GM20431 (cell line): ENCODE measurements around the gene HMGXB3.

ENCODE experiments used
- in situ Hi-C: fragments of 300-500 bp; cut with MseI, MboI; formaldehyde crosslinking; loops from one replicate; pipeline ENCODE4 v1.15.0; 2020; ENCODE audit warnings: low sequenced_read_pairs; ENCODE audit not compliant: unreplicated experiment

HMGXB3 gene

GRCh38 chr5:150000256-150000989, at the start of gene HMGXB3, which contains the start of gene TIGD6:
HMGXB3 (plus strand) TSS chr5:150000739; CDS start chr5:150004853, 4,114 bp downstream.
TIGD6 (minus strand) TSS chr5:150000654; CDS start chr5:149996348, 4,306 bp downstream.
- in situ Hi-C loops, result no loop called here

DNA sequence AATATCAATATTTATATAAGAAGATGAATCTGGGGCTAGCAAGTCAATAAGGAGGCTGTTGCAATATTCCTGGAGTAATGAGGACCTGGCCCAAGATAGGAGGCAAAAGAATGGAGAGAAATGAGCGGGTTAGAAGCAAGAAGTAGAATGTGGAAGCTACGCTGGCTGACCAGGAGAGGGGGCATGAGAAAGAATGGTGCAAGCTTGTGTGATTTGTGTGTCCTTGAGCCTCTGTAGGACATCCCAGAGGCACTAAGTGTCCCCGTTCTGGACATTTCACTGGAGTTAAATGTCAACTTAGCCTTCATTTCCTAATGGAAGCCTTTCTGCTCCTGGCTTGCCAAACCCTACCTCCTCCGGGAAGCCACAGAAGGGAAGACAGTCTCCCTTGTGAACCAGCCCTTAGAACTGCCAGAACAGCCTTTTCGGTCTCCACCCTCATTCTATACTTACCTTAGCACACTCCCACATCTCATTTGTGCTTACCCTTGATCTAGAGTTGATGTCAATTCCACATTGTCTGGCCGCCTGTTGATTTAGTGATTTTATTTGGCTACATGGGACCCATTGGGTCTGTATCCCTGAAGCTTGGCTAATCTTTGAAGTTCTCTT, 49.3 kb upstream of the HMGXB3 start:
- in situ Hi-C loops, result no loop called here

GRCh38 chr5:149953436-149954121, 47.0 kb upstream of the HMGXB3 start:
- in situ Hi-C loops, result no loop called here

DNA sequence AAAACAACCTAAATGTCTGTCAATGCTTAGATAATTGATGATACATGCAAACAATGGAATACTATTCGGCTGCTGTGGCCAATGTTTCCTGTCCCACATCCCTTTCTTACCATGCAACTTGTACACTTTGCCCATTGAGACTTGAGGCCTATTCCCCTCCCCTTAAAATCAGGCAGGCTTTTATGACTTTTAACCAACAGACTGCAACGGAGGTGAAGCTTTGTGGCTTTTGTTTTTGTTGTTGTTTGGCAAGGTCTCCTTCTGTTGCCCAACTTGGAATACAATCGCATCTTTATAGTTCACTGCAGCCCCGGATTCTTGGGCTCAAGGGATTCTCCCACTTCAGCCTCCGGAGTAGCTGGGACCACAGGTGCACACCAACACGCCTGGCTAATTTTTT, 45.7 kb upstream of the HMGXB3 start:
- in situ Hi-C loops, result no loop called here

DNA sequence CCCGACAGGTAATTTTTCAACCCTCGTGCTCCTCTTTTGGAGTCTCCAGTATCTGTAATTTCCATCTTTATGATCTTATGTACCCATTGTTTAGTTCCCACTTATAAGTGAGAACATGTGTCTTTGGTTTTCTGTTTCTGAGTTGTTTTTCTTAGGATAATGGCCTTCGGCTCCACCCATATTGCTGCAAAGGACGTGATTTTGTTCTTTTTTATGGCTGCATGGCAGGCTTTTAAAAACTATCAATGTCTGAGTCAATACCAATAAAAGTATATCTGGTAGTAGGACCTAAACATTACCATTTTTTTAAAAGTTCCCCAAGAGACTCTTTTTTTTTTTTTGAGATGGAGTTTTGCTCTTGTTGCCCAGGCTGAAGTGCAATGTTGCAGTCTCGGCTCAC, 43.9 kb upstream of the HMGXB3 start:
- in situ Hi-C loops, result no loop called here

DNA sequence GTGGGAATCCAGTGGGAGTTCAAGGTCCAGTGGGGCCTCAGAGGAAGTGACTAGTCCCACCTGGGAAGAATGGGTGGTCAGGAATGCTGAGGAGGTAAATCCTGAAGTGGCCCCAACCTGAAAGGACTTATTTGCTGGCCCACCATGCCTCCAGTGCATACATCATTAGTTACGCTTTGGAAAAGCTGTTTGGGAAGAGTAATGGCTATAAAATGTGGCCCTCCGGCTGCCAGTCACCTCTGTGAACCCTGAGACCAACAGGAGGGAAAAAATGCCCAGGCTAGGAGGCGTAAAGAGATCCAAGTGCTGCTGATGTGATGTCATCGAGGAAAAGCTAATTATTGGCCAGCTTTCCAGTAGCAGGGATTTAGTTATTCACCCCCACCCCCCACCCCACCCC, 42.7 kb upstream of the HMGXB3 start:
- in situ Hi-C loops, result no loop called here

GRCh38 chr5:149959406-149960236, 40.9 kb upstream of the HMGXB3 start:
- in situ Hi-C loops, result no loop called here

DNA sequence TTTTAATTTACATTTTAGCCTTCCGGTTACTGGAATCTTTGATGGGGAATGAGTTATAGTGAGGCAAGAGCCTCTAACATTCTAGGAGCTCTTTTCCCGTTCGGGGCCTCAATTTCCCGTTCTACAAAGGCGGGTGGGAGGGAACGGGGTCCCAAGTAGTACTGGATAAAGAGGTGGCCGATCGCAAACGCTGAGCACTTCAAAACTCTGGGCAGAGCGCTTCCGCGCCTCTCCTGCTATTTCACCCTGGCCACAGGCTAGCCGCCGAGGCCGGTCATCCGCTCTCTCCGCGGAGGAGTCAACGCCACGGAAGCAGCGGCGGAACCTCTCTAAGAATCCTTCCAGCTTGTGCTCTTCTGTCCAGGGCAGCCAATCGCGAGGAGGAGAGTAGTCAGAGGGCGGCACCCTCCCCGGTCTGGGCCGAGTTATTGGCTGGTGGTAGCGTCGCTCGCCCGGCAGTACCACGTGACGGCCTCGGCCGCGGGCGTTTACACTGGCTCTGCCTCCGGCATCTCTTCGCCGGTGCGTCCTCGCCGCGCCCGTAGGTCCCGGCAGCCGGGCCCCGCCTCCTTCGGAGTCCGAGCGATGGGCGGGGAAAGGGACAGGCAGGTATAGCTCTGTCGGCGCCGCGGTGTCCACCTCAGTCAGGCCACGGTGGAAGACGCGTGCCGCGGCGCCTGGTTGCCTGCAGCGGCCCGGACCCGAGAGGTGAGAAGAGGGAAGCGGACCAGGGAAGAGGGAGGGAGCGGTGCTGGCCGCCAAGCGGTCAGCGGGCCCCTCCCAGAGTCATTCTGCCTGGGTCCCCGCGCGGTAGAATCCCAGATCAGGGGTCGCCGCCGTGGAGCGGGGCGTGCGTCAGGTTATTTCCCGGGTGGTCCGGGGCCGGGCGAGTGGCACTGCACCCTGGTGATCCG, 40.0 kb upstream of the HMGXB3 start, which contains the start of gene SLC26A2:
Gene SLC26A2, plus strand, starts transcription at position 487 of the 914 bp plus-strand sequence. CDS start 16,895 bp downstream, outside the sequence.
- in situ Hi-C loops, result no loop called here

DNA sequence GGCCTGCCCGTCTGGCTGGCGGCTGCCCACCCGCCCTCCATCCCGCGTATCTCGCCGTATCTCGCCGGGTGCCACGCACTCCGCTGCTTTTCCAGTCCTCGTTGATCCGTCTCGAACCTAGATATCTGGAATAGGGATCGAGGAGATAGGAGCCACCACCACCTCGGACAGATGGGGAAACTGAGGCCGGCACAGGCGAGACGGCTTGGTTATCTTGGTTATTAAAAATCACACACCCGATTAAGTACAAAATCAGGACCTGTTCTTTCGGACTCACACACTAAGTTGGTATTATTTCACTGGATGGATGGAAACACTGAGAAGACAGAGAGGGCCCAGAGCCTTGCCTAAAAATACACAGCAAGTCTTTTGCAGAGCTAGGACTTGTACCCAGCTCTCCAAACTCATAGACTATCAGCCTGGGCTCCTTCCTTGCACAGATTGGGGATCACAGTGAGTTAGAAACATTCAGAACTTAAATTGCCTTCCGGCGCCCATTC, 39.3 kb upstream of the HMGXB3 start:
- in situ Hi-C loops, result no loop called here

- in situ Hi-C loops, result no loop called here
Measured at GRCh38 chr5:149961957-149962409, 38.6 kb upstream of the HMGXB3 start.

- in situ Hi-C loops, result no loop called here
Measured at GRCh38 chr5:149962601-149963300, 37.8 kb upstream of the HMGXB3 start.

DNA sequence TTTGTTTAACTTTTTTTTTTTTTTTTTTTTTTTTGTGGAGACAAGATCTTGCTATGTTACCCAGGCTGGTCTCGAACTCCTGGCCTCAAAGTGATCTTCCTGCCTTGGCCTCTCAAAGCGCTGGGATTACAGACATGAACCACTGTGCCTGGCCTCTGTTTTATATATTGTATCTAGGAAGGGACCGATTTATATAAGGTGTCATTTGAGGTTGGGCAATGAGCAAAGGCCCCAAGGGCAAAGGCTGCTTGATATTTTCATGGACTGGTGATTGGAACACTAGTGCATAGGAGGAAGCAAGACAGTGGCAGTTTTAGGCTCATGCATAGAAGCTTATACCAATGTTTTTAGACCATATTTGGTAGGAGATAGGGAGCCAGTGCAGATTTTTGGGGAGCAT, 36.8 kb upstream of the HMGXB3 start:
- in situ Hi-C loops, result no loop called here

- in situ Hi-C loops, result no loop called here
Measured at GRCh38 chr5:149966946-149967345, 33.6 kb upstream of the HMGXB3 start.

DNA sequence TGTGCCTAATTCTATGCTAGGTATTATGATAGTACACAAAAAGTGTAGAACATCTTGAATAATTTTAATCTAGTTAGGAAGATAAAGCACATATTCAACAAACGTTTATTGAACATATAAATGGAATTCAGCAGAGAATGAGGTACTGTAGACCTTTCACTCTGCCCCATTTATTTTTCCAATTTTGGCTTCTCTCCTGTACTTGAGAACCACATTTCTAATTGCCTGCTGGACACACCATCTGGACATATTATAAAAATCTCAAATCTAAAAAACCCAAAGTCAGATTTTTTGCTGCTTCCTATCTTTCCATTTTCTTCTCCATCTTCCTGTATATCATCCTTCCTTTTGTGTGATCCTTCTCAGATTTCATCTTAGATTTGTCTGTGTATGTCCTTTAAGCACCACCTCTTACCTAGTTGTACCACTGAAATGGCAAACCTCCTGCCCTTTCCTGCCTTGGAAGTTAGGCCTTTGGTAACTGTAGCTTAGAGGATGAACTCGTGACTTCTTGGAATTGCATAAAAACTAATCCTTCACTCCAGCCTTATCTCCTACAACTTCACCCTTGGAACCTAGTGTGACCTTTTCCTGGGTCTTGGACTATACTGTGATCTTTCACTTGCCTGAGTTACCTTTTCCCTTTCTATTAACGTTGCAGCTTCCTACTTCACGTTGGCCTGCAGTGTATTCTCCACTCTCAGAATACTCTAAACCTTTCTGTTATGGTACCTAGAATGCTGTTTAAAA, 31.2 kb upstream of the HMGXB3 start:
- in situ Hi-C loops, result no loop called here

DNA sequence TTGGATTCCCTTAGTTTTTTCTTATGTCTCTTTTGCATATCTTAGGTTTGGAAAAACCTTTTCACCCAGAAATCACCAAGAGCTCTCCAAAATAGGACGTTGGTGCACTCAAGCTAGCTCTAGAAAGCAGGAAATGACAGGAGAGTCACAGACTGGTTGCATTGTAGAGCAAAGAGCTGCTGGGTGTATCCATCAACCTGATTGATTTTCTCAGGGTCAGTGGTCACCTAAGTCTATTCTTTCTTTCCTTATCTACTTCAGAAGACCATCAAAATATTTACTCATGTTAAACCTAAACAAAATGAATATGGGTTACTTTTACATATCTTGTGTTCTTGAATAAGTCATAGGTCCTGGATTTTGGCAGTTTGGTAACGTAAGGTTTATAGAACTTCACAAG, 25.1 kb upstream of the HMGXB3 start:
- in situ Hi-C loops, result loop anchor here (25.0 kb wide), 1 partner anchor 138 kb away; no protein-coding TSS in a partner anchor

DNA sequence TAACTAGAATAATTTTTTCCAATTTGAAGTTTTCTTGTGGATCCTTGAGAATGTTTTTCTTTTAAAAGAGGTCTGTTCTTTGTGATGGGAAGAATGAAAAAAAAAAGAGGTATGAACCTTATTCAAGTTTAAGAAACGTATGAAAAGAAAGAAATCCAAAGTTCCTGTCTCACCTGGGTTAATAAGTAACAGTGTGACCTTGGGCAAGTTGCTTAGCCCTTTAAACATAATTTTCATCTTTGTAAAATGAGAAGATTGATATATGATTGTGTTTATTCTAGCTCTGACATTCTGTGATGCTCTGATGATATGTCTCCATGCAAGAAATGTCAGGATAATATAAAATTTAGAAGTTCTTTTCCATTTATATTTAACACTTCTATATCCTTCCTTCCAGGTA, 20.6 kb upstream of the HMGXB3 start:
- in situ Hi-C loops, result loop anchor here (25.0 kb wide), 1 partner anchor 143 kb away; no protein-coding TSS in a partner anchor

DNA sequence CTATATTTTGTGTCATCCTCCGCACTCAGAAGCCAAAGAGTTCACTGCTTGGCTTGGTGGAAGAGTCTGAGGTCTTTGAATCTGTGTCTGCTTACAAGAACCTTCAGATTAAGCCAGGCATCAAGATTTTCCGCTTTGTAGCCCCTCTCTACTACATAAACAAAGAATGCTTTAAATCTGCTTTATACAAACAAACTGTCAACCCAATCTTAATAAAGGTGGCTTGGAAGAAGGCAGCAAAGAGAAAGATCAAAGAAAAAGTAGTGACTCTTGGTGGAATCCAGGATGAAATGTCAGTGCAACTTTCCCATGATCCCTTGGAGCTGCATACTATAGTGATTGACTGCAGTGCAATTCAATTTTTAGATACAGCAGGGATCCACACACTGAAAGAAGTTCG, 19.3 kb upstream of the HMGXB3 start:
- in situ Hi-C loops, result loop anchor here (25.0 kb wide), 1 partner anchor 144 kb away; no protein-coding TSS in a partner anchor
